Choroid plexus epithelial cell (primary cell): ENCODE measurements around the gene ELF2.
"Not testable (repeated sequence)": the region's sequence is repeated elsewhere in the genome, so short reads cannot be mapped to it uniquely, and the experiment has no call there.

Experiments
- DNase-seq: peaks from one replicate; pipeline ENCODE4 v3.0.0-alpha.2; 2010; ENCODE audit warnings: low read depth
- H3K4me3 ChIP-seq: 2 replicates; pipeline ENCODE4 v1.5.1; 2011; ENCODE audit warnings: low read depth, mild to moderate bottlenecking, control low read depth, low read length, moderate library complexity
- TF ChIP-seq, protein P1 (sequence below): conservative IDR thresholded peaks from 2 replicates; pipeline ENCODE4 v1.5.1; 2011; ENCODE audit warnings: low read depth, mild to moderate bottlenecking, control low read depth, inconsistent platforms, low read length, moderate library complexity

The ELF2 gene

GRCh38 chr4:139200506-139200905, 23.5 kb upstream of the ELF2 start:
- TF ChIP-seq, protein P1, sequence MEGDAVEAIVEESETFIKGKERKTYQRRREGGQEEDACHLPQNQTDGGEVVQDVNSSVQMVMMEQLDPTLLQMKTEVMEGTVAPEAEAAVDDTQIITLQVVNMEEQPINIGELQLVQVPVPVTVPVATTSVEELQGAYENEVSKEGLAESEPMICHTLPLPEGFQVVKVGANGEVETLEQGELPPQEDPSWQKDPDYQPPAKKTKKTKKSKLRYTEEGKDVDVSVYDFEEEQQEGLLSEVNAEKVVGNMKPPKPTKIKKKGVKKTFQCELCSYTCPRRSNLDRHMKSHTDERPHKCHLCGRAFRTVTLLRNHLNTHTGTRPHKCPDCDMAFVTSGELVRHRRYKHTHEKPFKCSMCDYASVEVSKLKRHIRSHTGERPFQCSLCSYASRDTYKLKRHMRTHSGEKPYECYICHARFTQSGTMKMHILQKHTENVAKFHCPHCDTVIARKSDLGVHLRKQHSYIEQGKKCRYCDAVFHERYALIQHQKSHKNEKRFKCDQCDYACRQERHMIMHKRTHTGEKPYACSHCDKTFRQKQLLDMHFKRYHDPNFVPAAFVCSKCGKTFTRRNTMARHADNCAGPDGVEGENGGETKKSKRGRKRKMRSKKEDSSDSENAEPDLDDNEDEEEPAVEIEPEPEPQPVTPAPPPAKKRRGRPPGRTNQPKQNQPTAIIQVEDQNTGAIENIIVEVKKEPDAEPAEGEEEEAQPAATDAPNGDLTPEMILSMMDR = no peak
- DNase-seq = no peak
- no peak overlapping the region for H3K4me3 ChIP-seq

GRCh38 chr4:139200102-139200501, 23.1 kb upstream of the ELF2 start:
- TF ChIP-seq, protein P1 = no peak
- DNase-seq = no peak
- H3K4me3 ChIP-seq = no peak overlapping the region

DNA sequence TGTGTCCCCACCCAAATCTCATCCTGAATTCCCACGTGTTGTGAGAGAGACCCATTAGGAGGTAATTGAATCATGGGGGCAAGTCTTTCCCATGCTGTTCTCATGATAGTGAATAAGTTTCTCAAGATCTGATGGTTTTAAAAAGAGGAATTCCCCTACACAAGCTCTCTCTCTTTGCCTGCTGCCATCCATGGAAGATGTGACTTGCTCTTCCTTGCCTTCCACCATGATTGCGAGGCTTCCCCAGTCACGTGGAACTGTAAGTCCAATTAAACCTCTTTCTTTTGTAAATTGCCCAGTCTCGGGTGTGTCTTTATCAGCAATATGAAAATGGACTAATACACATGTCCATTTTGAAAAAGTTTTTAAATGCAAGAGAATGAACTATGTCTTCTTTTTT, 20.2 kb upstream of the ELF2 start:
- H3K4me3 ChIP-seq, DNase-seq: not testable (repeated sequence)

DNA sequence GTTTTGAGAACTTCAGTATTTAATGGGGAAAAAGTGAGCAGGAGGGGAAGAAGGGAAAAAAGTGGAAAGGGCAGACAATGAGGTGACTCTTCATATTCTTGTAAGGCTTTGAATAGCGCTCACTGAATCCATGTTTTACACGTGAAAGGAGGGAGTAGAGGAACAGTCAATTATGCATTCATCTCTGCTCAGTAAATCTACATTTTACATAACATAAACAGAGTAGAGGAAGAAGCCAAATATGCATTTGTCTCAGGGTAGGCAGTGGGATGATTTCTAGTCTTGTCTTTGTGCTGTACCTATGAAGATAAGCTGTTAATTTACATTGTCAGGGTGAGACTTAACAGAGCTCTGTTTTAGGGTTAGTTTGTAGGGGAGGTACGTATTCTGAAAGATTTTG, 19.4 kb upstream of the ELF2 start:
- no peak overlapping the region for H3K4me3 ChIP-seq
- TF ChIP-seq, protein P1 = no peak
- no peak for DNase-seq

DNA sequence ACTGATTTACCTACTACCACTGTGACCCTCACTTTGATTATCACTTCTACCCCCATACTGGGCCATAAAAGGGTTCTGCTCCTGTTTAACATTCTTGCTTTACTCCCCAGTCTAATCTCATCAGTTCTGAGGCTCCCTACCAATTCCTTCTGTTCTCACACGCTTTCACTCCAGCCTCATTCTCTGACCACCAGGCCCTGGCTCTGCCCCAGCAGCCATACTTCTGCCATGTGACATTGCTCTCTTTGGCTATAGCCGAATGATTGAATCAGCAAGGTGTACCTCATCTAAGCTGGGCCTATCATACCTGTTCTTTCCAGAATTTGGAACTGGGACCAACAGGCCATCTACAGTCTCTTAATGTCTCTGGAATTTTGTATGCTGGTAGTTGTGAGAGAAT, 14.4 kb upstream of the ELF2 start:
- TF ChIP-seq, protein P1 = no peak

GRCh38 chr4:139189972-139190371, 13.0 kb upstream of the ELF2 start:
- no peak overlapping the region for H3K4me3 ChIP-seq
- DNase-seq = no peak
- TF ChIP-seq, protein P1 = no peak

More for the DNA sequence above, 14.4 kb upstream of the ELF2 start:
- H3K4me3 ChIP-seq = no peak overlapping the region
- DNase-seq = peak; percentile 41

DNA sequence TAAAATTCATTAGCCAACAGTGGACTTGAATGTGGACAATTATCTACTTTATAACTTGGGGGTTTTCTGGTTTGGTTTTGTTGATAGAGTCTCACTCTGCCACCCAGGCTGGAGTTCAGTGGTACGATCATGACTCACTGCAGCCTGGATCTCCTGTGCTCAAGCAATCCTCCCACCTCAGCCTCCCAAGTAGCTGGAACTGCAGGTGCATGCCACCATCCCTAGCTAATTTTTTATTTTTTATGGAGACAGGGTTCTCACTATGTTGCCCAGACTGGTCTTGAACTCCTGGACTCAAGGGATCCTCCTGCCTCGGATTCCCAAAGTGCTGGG, 12.4 kb upstream of the ELF2 start:
- TF ChIP-seq, protein P1 = no peak
- H3K4me3 ChIP-seq = no peak overlapping the region
- no peak for DNase-seq
